B cell (primary cell): ENCODE data around the gene SLC25A34. TPM values are rescaled to one million over a fixed set of nuclear protein-coding genes. Genes with fewer than 3 reads are reported as not detected.

Source experiments
- ATAC-seq: fragments of 200-7000 bp; cut with Tn5 transposase; one replicate; pipeline ENCODE4 v1.10.0; 2021; ENCODE audit warnings: low read depth, mild to moderate bottlenecking, moderate number of reproducible peaks, moderate library complexity
- CTCF ChIA-PET: fragments of 350-600 bp; sonication (Branson Sonifier 250); formaldehyde crosslinking; loops from one replicate; lab custom pipeline; 2021; ENCODE audit warnings: antibody characterized with exemption, inconsistent platforms; lab: Charles Lee
- POLR2A ChIA-PET: fragments of 350-600 bp; sonication (Branson Sonifier 250); formaldehyde crosslinking; loops from one replicate; lab custom pipeline; 2021; ENCODE audit warnings: antibody characterized with exemption; lab: Charles Lee
- DNase-seq: peaks from one replicate; pipeline ENCODE4 v3.0.0; 2013
- H2AFZ ChIP-seq: 2 replicates; pipeline ENCODE4 v1.6.1; 2012; ENCODE audit warnings: mild to moderate bottlenecking, low read depth, low read length; ENCODE audit not compliant: insufficient read depth, poor library complexity, severe bottlenecking
- H3K27ac ChIP-seq, 2 donors: 1 replicate in 1 of 2; 2 replicates in 1 of 2; pipeline ENCODE4 v1.5.1; 2012 to 2013; ENCODE audit warnings: low read length in 2 of 2, mild to moderate bottlenecking in 2 of 2, moderate library complexity in 1 of 2
- H3K27me3 ChIP-seq, 4 experiments: fragments of 200-600 bp in 1 of 4; sonication (generic) in 1 of 4; replicated peaks in 1 of 4; 1 replicate in 2 of 4; 2 replicates in 2 of 4; pipeline versions ENCODE4 v1.6.1 to v1.7.0; 2013 to 2016; ENCODE audit warnings: low read length in 3 of 4, mild to moderate bottlenecking in 2 of 4, mixed read lengths in 1 of 4, moderate library complexity in 1 of 4; ENCODE audit not compliant: insufficient read depth in 4 of 4, control insufficient read depth in 3 of 4; ENCODE audit errors: control extremely low read depth in 1 of 4
- H3K36me3 ChIP-seq, 2 experiments: replicated peaks in 1 of 2; 1 replicate in 1 of 2; 2 replicates in 1 of 2; pipeline versions ENCODE4 v1.6.1 to v1.7.1; 2013; ENCODE audit warnings: low read length in 1 of 2; ENCODE audit not compliant: insufficient read depth in 2 of 2, control insufficient read depth in 1 of 2; ENCODE audit errors: control extremely low read depth in 1 of 2, extremely low read depth in 1 of 2
- H3K4me1 ChIP-seq, 2 donors: fragments of 200-600 bp in 1 of 2; sonication (generic) in 1 of 2; 1 replicate in 1 of 2; 2 replicates in 1 of 2; pipeline versions ENCODE4 v1.5.1 to v1.6.1; 2013 to 2017; ENCODE audit warnings: low read length in 2 of 2; ENCODE audit not compliant: control insufficient read depth in 2 of 2, insufficient read depth in 2 of 2
- H3K4me2 ChIP-seq: replicated peaks from 2 replicates; pipeline ENCODE3; 2012; ENCODE audit warnings: mild to moderate bottlenecking, low read depth, low read length; ENCODE audit not compliant: poor library complexity, severe bottlenecking
- H3K4me3 ChIP-seq, 5 experiments: fragments of 200-600 bp in 1 of 5; sonication (generic) in 1 of 5; 1 replicate in 3 of 5; 2 replicates in 2 of 5; pipeline versions ENCODE4 v1.5.1 to v1.7.0; 2011 to 2016; ENCODE audit warnings: low read length in 4 of 5, mild to moderate bottlenecking in 4 of 5, low read depth in 2 of 5, control low read depth in 1 of 5, moderate library complexity in 1 of 5; ENCODE audit not compliant: insufficient read depth in 1 of 5; ENCODE audit errors: control extremely low read depth in 1 of 5, extremely low read depth in 1 of 5
- H3K79me2 ChIP-seq: fragments of 200-600 bp; sonication (generic); one replicate; pipeline ENCODE4 v1.6.0; 2016; ENCODE audit warnings: low read length; ENCODE audit not compliant: control insufficient read depth, insufficient read depth
- H3K9ac ChIP-seq: fragments of 200-600 bp; sonication (generic); 2 replicates; pipeline ENCODE4 v1.6.1; 2017; ENCODE audit warnings: mild to moderate bottlenecking, low read length, moderate library complexity
- H3K9me3 ChIP-seq, 3 donors: one replicate each; pipeline versions ENCODE4 v1.6.1 to v1.7.1; 2013; ENCODE audit warnings: low read length in 2 of 3; ENCODE audit not compliant: control insufficient read depth in 2 of 3, insufficient read depth in 1 of 3; ENCODE audit errors: control extremely low read depth in 1 of 3
- H4K20me1 ChIP-seq: 2 replicates; pipeline ENCODE4 v1.6.0; 2012; ENCODE audit warnings: mild to moderate bottlenecking, low read length; ENCODE audit not compliant: insufficient read depth, control insufficient read depth, poor library complexity, severe bottlenecking
- H3K27ac Mint-ChIP-seq: one replicate; pipeline ENCODE4 v1.8.0; 2021; ENCODE audit warnings: mixed read lengths
- H3K27me3 Mint-ChIP-seq: one replicate; pipeline ENCODE4 v1.8.0; 2021; ENCODE audit warnings: mixed read lengths
- H3K4me1 Mint-ChIP-seq: one replicate; pipeline ENCODE4 v1.8.0; 2021; ENCODE audit warnings: mixed read lengths
- H3K4me3 Mint-ChIP-seq: one replicate; pipeline ENCODE4 v1.8.0; 2021; ENCODE audit warnings: mixed read lengths
- H3K9me3 Mint-ChIP-seq: one replicate; pipeline ENCODE4 v1.8.0; 2022; ENCODE audit warnings: mixed read lengths; ENCODE audit not compliant: insufficient read depth
- EZH2 ChIP-seq: IDR thresholded peaks from 2 replicates; pipeline ENCODE4 v1.6.1; 2012; ENCODE audit warnings: borderline replicate concordance, low read depth, mild to moderate bottlenecking, moderate library complexity, low read length; ENCODE audit not compliant: insufficient read depth, poor library complexity, severe bottlenecking
- WGBS: methylation state at CpG from one replicate; pipeline ENCODE4 v1.1.5; 2013; ENCODE audit warnings: missing lambda C conversion rate; ENCODE audit not compliant: insufficient coverage; 5-methylcytosine and 5-hydroxymethylcytosine counted together
- intact Hi-C: fragments of 100-400 bp; cut with micrococcal nuclease; formaldehyde crosslinking; loops from one replicate; pipeline ENCODE4 v1.10.0; 2022
- polyA plus RNA-seq: library from polyadenylated mRNA; depleted of rRNA; stranded (reverse); fragments of >200 nt; gene quantifications from 2 replicates; pipeline ENCODE4 v1.2.3, GENCODE V29; 2012
- total RNA-seq, 2 donors: library from RNA; stranded (reverse); fragments of 120-200 nt in 1 of 2; gene quantifications; 1 replicate in 1 of 2; 2 replicates in 1 of 2; pipeline versions ENCODE4 v1.2.3 to v1.2.4, GENCODE V29; 2013 to 2022
- TF ChIP-seq, protein P1 (sequence below): fragments of 200-600 bp; IDR thresholded peaks from one replicate; pipeline ENCODE4 v1.8.0; 2022; ENCODE audit warnings: antibody characterized with exemption, mild to moderate bottlenecking

SLC25A34 gene
- total and polyA plus RNA-seq, 2 donors (not counting 1 experiment from before 2014, with no cell fraction given) = 4.6 to 5.4 TPM

GRCh38 chr1:15707239-15707925 is 28.7 kb upstream of the SLC25A34 start:
- no peak for DNase-seq
- H3K4me2 ChIP-seq = no peak overlapping the region
- Mint-ChIP-seq H3K4me3 (no peak overlapping the region), H3K27me3 (no peaks in the 10 kb centered on the region), H3K27ac (no peak overlapping the region), H3K4me1 (peaks cover 29% of the 10 kb centered on the region), H3K9me3 (no peaks in the 10 kb centered on the region)
- no peaks in the 10 kb centered on the region for H3K9me3 ChIP-seq
- peaks cover 100% of the 10 kb centered on the region for H3K79me2 ChIP-seq
- no peak overlapping the region for H3K9ac ChIP-seq
- WGBS = 84% methylated on average over 6 of the region's 8 CpGs
- intact Hi-C loops = no loop called here
- TF ChIP-seq EZH2 = no peak
- TF ChIP-seq, protein P1, sequence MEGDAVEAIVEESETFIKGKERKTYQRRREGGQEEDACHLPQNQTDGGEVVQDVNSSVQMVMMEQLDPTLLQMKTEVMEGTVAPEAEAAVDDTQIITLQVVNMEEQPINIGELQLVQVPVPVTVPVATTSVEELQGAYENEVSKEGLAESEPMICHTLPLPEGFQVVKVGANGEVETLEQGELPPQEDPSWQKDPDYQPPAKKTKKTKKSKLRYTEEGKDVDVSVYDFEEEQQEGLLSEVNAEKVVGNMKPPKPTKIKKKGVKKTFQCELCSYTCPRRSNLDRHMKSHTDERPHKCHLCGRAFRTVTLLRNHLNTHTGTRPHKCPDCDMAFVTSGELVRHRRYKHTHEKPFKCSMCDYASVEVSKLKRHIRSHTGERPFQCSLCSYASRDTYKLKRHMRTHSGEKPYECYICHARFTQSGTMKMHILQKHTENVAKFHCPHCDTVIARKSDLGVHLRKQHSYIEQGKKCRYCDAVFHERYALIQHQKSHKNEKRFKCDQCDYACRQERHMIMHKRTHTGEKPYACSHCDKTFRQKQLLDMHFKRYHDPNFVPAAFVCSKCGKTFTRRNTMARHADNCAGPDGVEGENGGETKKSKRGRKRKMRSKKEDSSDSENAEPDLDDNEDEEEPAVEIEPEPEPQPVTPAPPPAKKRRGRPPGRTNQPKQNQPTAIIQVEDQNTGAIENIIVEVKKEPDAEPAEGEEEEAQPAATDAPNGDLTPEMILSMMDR = no peak
- CTCF ChIA-PET = no interaction called here
- no peak overlapping the region for H2AFZ ChIP-seq
- no peak overlapping the region for H3K4me3 ChIP-seq
- peaks cover 0 to 4% of the 10 kb centered on the region in 2 donors for H3K4me1 ChIP-seq
- ATAC-seq = no peak
- H3K27me3 ChIP-seq = no peaks in the 10 kb centered on the region
- H3K36me3 ChIP-seq = peaks cover 0 to 15% of the 10 kb centered on the region in 2 experiments
- no peak overlapping the region for H3K27ac ChIP-seq
- peaks cover 80% of the 10 kb centered on the region for H4K20me1 ChIP-seq
- POLR2A ChIA-PET = no interaction called here

- peaks cover 97% of the 10 kb centered on the region for H3K79me2 ChIP-seq
Measured at GRCh38 chr1:15708486-15709137, 27.4 kb upstream of the SLC25A34 start.

More at GRCh38 chr1:15708486-15709137, 27.4 kb upstream of the SLC25A34 start:
- Mint-ChIP-seq H3K27ac (no peak overlapping the region), H3K4me1 (peaks cover 24% of the 10 kb centered on the region), H3K9me3 (no peaks in the 10 kb centered on the region), H3K4me3 (no peak overlapping the region), H3K27me3 (no peaks in the 10 kb centered on the region)
- TF ChIP-seq, protein P1 = no peak
- no peak for TF ChIP-seq EZH2
- H4K20me1 ChIP-seq = peaks cover 79% of the 10 kb centered on the region
- POLR2A ChIA-PET = no interaction called here
- H3K36me3 ChIP-seq = peaks cover 0 to 15% of the 10 kb centered on the region in 2 experiments
- CTCF ChIA-PET = no interaction called here
- no peak overlapping the region for H3K4me2 ChIP-seq
- 80% methylated on average over 1 of the region's 15 CpGs for WGBS
- H2AFZ ChIP-seq = no peak overlapping the region
- intact Hi-C loops = no loop called here
- no peaks in the 10 kb centered on the region for H3K27me3 ChIP-seq
- ATAC-seq = no peak
- no peaks in the 10 kb centered on the region for H3K9me3 ChIP-seq
- peaks cover 0 to 4% of the 10 kb centered on the region in 2 donors for H3K4me1 ChIP-seq
- no peak overlapping the region for H3K4me3 ChIP-seq
- H3K9ac ChIP-seq = no peak overlapping the region
- DNase-seq = no peak
- no peak overlapping the region for H3K27ac ChIP-seq
